ENCODE measurements around the gene LMAN2.

The LMAN2 gene

GRCh38 chr5:177372034-177372896 lies 20.8 kb upstream of the LMAN2 start:
- Mint-ChIP-seq H3K4me3 (peak overlapping the region; percentile 72), H3K9me3 (no peaks in the 10 kb centered on the region), H3K36me3 (ENCODE audit: low read depth) (peaks cover 35% of the 10 kb centered on the region), H3K27ac (peak overlapping the region; percentile 85), H3K27me3 (ENCODE audit: low read depth) (no peaks in the 10 kb centered on the region), H3K4me1 (ENCODE audit: low read depth) (peaks cover 45% of the 10 kb centered on the region)

GRCh38 chr5:177371120-177372033 lies 19.9 kb upstream of the LMAN2 start:
- Mint-ChIP-seq H3K4me1 (ENCODE audit: low read depth) (peaks cover 46% of the 10 kb centered on the region), H3K9me3 (no peaks in the 10 kb centered on the region), H3K4me3 (peak overlapping the region; percentile 72), H3K36me3 (ENCODE audit: low read depth) (peaks cover 39% of the 10 kb centered on the region), H3K27me3 (ENCODE audit: low read depth) (no peaks in the 10 kb centered on the region), H3K27ac (peak overlapping the region; percentile 57)

GRCh38 chr5:177370488-177371119 lies 19.1 kb upstream of the LMAN2 start:
- Mint-ChIP-seq H3K4me1 (ENCODE audit: low read depth) (peaks cover 50% of the 10 kb centered on the region), H3K36me3 (ENCODE audit: low read depth) (peaks cover 42% of the 10 kb centered on the region), H3K27ac (peak overlapping the region; percentile 62), H3K27me3 (ENCODE audit: low read depth) (no peaks in the 10 kb centered on the region), H3K4me3 (no peak overlapping the region), H3K9me3 (no peaks in the 10 kb centered on the region)

- H3K27ac Mint-ChIP-seq = peak overlapping the region; percentile 46
- H3K27me3 Mint-ChIP-seq (ENCODE audit: low read depth) = no peaks in the 10 kb centered on the region
- no peaks in the 10 kb centered on the region for H3K9me3 Mint-ChIP-seq
- peaks cover 41% of the 10 kb centered on the region for H3K36me3 Mint-ChIP-seq (ENCODE audit: low read depth)
- peaks cover 51% of the 10 kb centered on the region for H3K4me1 Mint-ChIP-seq (ENCODE audit: low read depth)
- H3K4me3 Mint-ChIP-seq = peak overlapping the region; percentile 11
Measured at GRCh38 chr5:177369645-177370440, 18.4 kb upstream of the LMAN2 start.

GRCh38 chr5:177368869-177369644 lies 17.6 kb upstream of the LMAN2 start:
- no peaks in the 10 kb centered on the region for H3K9me3 Mint-ChIP-seq
- peak overlapping the region; percentile 46 for H3K27ac Mint-ChIP-seq
- H3K36me3 Mint-ChIP-seq (ENCODE audit: low read depth) = peaks cover 40% of the 10 kb centered on the region
- peaks cover 54% of the 10 kb centered on the region for H3K4me1 Mint-ChIP-seq (ENCODE audit: low read depth)
- H3K27me3 Mint-ChIP-seq (ENCODE audit: low read depth) = no peaks in the 10 kb centered on the region
- H3K4me3 Mint-ChIP-seq = peak overlapping the region; percentile 11

DNA sequence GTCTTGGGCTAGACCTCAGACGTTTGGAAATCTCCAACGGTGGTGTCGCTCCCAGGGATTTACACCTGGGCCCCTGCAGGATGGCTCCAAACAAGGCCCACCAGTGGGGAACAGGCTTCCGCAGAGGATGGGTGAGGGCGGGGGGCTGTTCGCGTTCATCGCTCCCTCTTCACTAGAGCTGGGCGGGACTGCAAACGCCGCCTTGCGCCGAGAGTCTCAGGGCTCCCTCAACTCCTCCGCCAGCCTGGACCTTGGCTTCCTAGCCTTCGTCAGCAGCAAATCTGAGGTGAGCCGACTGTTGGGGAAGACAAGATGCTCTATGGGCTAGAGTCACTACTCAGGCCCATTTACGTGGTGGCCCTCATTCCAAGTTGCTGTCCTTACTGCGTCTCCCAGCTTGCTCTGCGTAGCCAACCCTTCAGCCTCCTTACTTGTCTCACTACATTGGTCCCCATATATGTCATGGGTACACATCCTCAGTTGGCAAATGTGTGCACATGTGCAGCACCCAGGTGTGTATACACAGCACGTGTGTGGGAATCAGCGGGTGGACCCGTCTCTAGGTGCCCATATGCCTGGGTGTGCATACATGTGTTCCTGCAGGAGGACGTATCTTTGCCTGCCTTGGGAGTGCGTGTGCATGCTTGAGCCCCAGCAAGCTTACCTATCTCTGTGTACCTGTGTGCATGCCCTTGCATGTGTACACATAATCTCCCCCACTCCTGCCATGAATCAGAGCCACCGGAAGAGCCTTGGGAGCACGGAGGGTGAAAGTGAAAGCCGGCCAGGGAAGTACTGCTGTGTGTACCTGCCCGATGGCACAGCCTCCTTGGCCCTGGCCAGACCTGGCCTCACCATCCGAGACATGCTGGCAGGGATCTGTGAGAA lies 16.8 kb upstream of the LMAN2 start:
- Mint-ChIP-seq H3K36me3 (ENCODE audit: low read depth) (peaks cover 36% of the 10 kb centered on the region), H3K4me1 (ENCODE audit: low read depth) (peaks cover 51% of the 10 kb centered on the region)

GRCh38 chr5:177367323-177367848 lies 15.9 kb upstream of the LMAN2 start:
- Mint-ChIP-seq H3K9me3 (no peaks in the 10 kb centered on the region), H3K27me3 (ENCODE audit: low read depth) (no peaks in the 10 kb centered on the region), H3K27ac (no peak overlapping the region), H3K4me1 (ENCODE audit: low read depth) (peaks cover 50% of the 10 kb centered on the region), H3K36me3 (ENCODE audit: low read depth) (peaks cover 33% of the 10 kb centered on the region), H3K4me3 (no peak overlapping the region)

More for the DNA sequence above, 16.8 kb upstream of the LMAN2 start:
- Mint-ChIP-seq H3K4me3 (no peak overlapping the region), H3K27ac (no peak overlapping the region), H3K9me3 (no peaks in the 10 kb centered on the region), H3K27me3 (ENCODE audit: low read depth) (no peaks in the 10 kb centered on the region)

DNA sequence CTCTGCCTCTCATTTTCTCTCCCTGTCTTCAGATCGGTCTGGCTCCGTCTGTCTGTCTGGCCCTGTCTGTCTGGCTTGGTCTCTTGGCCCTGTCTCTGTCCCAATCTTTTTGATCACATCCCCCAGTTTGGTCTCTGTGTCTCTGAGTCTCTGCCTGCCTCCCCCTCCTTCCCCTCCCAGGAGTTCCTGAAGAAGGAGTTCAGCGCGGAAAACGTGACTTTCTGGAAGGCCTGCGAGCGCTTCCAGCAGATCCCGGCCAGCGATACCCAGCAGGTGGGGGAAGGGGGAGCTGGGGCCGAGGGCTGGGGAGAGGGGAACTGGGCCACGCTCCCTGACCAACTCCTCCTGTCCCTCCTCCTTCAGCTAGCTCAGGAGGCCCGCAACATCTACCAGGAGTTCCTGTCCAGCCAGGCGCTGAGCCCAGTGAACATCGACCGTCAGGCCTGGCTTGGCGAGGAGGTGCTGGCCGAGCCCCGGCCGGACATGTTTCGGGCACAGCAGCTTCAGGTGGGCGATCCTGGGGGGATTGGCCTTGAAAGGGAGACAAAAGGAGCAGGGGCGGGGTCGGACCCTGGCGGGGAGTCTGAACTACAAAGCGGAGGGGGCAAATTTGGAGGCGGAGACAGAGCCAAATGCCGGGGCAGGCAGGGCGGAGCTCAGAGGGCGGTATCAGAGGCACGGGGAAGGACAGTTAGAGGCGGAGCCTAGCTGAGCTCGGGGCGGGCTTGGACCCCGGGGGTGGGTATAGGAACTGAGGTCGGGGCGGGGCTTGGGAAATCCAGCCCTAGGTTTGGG lies 15.3 kb upstream of the LMAN2 start:
- Mint-ChIP-seq H3K4me3 (no peak overlapping the region), H3K4me1 (ENCODE audit: low read depth) (peaks cover 51% of the 10 kb centered on the region)

GRCh38 chr5:177365845-177366527 lies 14.5 kb upstream of the LMAN2 start:
- no peak overlapping the region for H3K27ac Mint-ChIP-seq
- no peak overlapping the region for H3K4me3 Mint-ChIP-seq
- H3K36me3 Mint-ChIP-seq (ENCODE audit: low read depth) = peaks cover 34% of the 10 kb centered on the region
- H3K4me1 Mint-ChIP-seq (ENCODE audit: low read depth) = peaks cover 47% of the 10 kb centered on the region
- H3K9me3 Mint-ChIP-seq = no peaks in the 10 kb centered on the region
- no peaks in the 10 kb centered on the region for H3K27me3 Mint-ChIP-seq (ENCODE audit: low read depth)

More for the DNA sequence above, 15.3 kb upstream of the LMAN2 start:
- peaks cover 38% of the 10 kb centered on the region for H3K36me3 Mint-ChIP-seq (ENCODE audit: low read depth)
- H3K27ac Mint-ChIP-seq = no peak overlapping the region
- H3K9me3 Mint-ChIP-seq = no peaks in the 10 kb centered on the region
- no peaks in the 10 kb centered on the region for H3K27me3 Mint-ChIP-seq (ENCODE audit: low read depth)

DNA sequence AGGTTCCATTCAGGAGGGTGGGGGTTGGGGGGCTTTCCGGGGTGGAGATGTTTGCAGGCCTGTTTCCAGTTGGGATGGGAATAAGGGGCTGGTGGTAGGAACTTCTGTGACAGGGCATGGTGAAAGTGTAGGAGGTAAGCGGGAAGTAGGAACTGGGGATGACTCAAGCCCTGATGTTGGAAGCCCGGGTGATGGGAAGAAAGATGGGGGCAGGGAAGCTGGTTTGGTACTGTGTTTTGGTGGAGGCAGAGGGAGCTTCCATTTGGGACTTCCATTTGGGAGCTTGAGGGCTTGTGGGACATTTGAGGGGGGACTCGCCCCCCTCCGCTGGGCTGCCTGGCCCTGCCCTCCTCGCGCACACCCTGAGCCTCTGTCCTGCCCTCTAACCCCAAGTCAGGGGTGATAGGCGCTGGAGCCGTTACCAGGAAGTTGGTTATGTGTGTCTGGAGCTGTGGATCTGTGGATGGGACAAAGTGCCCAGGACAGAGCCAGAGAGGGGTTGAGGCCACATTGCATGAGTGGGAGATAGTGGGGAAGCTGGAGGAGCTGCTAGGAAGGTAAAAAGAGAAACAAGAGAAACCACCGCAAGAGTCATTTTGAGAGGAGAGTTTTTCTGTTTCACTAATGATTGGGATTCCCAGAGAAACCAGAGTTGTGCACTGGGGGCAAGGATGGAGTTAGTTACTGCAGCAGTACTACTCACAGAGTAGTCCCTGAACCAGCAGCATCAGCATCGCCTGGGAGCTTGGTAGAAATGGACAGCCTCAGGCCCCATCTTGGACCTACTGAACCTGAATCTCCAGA lies 12.9 kb upstream of the LMAN2 start:
- Mint-ChIP-seq H3K9me3 (no peaks in the 10 kb centered on the region), H3K4me1 (ENCODE audit: low read depth) (peaks cover 51% of the 10 kb centered on the region), H3K4me3 (peak overlapping the region; percentile 44), H3K36me3 (ENCODE audit: low read depth) (peaks cover 39% of the 10 kb centered on the region), H3K27me3 (ENCODE audit: low read depth) (no peaks in the 10 kb centered on the region), H3K27ac (no peak overlapping the region)

DNA sequence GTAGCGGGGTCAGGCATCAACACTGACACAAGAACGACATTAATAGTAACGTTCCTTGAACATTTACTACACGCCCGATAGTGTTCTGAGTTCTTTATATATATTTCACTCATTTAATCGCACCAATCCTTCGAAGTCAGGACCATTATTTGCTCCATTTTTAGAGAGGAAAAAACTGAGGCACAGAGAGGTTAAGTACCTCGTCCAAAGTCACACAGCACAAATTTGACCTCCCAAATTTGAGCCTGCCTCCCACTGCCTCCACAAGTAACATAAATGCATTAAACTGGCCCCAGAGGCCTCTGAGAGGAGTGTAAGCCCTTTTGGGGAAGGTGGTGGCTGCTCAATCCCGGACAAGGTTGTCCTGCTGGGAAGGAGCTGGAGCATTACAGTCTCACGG lies 12.1 kb upstream of the LMAN2 start:
- Mint-ChIP-seq H3K4me1 (ENCODE audit: low read depth) (peaks cover 53% of the 10 kb centered on the region), H3K27me3 (ENCODE audit: low read depth) (no peaks in the 10 kb centered on the region), H3K27ac (no peak overlapping the region), H3K36me3 (ENCODE audit: low read depth) (peaks cover 39% of the 10 kb centered on the region), H3K9me3 (no peaks in the 10 kb centered on the region), H3K4me3 (no peak overlapping the region)
